H7 (cell line): Measurements from ENCODE around the gene NPY4R. TPM values are rescaled to one million over a fixed set of nuclear protein-coding genes. Genes with fewer than 3 reads are reported as not detected.
"Not testable (repeated sequence)": the region's sequence is repeated elsewhere in the genome, so short reads cannot be mapped to it uniquely, and the experiment has no call there.

ENCODE experiments used
- DNase-seq: peaks from one replicate; pipeline ENCODE4 v3.0.0; 2012
- H3K27me3 ChIP-seq: 2 replicates; pipeline ENCODE4 v1.6.0; 2011; ENCODE audit warnings: mild to moderate bottlenecking, low read length; ENCODE audit not compliant: control insufficient read depth, insufficient read depth
- H3K36me3 ChIP-seq: replicated peaks from 2 replicates; pipeline ENCODE4 v1.5.1; 2011; ENCODE audit warnings: low read length; ENCODE audit not compliant: control insufficient read depth, insufficient read depth
- H3K4me3 ChIP-seq: 2 replicates; pipeline ENCODE4 v1.5.1; 2011; ENCODE audit warnings: low read depth, mild to moderate bottlenecking, control low read depth, low read length, moderate library complexity; ENCODE audit not compliant: insufficient read depth
- total RNA-seq: library from RNA; depleted of rRNA; stranded (reverse); fragments of >200 nt; shearing (Covaris generic); gene quantifications from 2 replicates; pipeline ENCODE4 v1.2.3, GENCODE V29; 2014; rRNA removed

Gene NPY4R
- total RNA-seq, 1 experiment from 2014 or later: not detected

DNA sequence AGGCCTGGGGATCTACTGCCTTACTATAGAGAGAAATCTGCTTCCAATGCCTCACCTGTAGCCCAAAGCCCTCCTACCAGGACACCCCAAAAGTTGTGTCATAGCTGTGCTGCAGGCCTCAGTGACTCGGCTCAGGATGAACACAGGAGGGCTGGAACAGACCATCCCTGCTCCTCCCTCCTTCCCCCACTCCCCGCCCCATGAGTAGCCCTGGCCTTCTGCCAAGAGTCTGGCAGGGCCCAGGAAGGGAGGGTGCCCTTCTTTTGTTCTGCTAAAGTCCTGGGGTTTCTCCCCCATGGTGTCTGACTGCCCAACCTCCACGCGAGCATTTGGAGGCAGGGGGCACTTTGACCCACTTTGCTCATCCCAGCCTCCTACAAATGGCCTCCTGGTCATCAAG, 24.8 kb downstream of the NPY4R start:
- H3K27me3 ChIP-seq, H3K4me3 ChIP-seq, DNase-seq, H3K36me3 ChIP-seq: not testable (repeated sequence)

DNA sequence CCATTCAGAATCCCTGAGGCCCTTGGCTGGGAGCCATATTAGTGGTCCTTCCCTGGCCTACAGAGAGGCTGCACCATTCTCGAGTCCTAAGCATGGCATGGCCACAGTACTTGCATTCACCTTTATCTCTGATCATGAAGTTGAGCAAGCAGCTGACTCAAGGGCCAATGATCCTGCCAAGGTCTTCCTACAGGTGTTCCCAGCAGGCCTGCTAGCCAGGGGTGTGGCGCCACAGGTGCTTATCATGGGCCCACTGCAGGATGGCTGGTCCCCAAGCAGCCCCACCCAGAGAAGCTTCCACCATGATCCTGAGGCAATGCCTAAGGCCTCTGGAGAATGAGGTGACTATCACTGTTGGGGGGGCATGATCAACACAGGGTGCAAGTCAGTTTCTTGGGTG, 42.2 kb downstream of the NPY4R start:
- H3K27me3 ChIP-seq, H3K36me3 ChIP-seq, H3K4me3 ChIP-seq, DNase-seq: not testable (repeated sequence)

DNA sequence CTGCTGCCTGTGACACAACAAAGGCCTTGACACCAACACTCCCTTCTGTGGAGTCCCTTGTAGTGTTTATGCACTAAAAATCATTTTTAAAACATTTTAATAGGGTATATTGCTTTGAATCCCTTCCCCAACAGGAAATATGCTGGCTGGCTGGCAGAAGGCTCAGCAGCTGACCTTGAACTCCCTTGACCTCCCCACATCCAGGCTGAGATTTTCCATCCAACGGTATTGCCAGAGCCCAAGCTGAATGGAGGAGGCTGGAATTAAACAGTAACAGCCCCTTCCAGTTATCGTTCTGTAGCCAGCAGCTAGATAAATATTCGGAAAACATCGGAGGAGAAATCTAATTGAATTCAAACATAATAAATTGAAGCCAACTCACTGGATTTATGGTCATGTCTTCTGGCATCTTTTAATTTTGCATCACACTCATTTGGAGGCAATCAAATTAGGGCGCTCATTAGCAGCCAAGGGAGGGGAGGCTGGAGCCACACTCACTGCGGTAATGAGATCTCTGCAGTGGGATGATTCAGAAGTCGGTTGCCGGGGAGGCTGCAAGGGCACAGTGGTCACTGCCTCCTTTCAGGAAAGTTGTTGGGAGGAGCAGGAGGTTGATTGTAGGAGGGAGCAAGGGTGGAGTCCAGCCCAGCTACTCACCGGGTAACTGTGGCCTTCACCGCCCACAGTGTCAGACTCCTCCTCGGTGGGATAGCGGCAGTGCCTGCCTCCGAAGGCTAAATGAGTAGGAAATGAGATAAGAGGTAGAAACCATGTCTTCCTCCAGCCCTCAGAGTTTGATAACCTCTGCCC, 46.0 kb downstream of the NPY4R start:
- not testable (repeated sequence) for H3K27me3 ChIP-seq, H3K4me3 ChIP-seq, H3K36me3 ChIP-seq, DNase-seq

DNA sequence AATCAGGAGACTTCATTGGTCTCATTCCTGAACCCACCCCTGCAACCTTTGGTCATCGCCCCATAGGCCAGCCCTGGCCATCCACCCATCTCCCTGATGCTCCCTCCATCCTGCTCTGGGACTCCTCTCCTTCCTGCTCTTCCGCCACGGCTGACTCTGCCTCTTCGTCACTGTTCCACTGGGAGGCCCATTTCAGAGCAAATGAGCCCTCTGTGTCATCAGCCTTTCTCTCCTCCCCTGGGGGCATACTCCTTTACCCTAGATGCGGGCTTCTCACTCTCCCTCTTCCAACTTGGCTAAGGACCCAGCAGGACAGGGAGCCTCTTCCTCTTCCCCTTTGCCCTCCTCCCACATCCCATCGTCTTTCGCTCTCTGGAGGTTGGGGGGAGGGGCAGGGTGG, 47.5 kb downstream of the NPY4R start:
- not testable (repeated sequence) for H3K4me3 ChIP-seq, DNase-seq, H3K36me3 ChIP-seq, H3K27me3 ChIP-seq

DNA sequence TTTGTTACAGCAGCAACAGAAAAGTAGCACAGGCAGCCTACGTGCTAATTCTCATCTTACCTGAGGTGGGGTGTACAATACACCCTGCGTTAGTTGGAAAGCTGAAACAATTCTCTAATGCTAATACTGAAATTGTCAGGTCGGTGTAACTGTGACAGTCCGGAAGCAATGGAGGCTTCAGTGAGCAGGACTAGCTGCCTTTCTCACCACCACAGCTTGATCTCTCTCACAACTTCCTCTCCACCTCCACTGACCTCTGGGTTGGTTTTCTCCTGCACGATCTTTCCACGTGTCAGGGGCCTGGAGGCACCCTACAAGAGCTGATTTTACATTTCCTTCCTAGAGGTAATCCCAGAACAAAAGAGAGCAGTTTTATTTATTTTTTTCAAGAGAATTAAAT, 50.5 kb downstream of the NPY4R start:
- DNase-seq, H3K27me3 ChIP-seq, H3K4me3 ChIP-seq, H3K36me3 ChIP-seq: not testable (repeated sequence)

DNA sequence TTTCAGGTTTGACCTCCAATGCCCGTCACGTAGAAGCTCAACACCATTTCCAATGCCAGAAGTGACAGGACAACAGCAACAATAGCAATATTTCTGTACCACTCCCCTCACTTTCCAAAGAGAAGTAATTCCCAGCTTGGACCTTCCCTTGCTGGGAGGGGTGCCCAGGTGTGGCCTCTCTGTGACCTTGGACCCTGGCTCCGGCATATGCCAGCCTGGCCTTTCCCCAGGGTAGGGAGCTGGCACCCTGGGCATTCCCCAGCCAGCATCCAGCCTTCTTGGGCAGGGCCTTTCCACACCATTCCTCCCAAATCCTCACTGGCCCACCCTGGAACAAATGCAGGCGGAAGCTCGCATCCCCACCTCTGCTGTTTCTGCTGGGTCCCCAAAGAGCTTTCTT, 53.1 kb downstream of the NPY4R start:
- H3K4me3 ChIP-seq, H3K27me3 ChIP-seq, H3K36me3 ChIP-seq, DNase-seq: not testable (repeated sequence)

DNA sequence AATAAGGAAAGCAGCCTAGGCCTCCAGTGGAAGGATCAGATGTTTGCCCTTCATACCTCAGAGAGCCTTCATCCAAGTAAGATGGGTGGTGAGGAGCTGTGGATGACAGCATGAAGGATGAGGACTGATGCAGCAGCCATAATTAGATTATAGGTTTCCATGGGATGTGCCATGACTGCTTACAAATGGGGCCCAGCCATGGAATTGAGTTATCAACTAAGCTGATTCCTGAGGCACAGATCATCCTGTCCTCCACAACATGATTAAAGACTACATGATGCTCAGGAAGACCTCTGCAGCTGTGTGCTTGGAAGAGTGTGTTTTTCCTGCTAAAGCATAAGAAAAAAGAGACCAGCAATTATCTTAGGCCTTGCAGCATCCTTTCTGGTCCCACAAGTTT, 54.6 kb downstream of the NPY4R start:
- H3K27me3 ChIP-seq, DNase-seq, H3K36me3 ChIP-seq, H3K4me3 ChIP-seq: not testable (repeated sequence)

Other genes with a start within 250 kb of the NPY4R start
- gene ANTXRL, start 179.0 kb downstream of the NPY4R start, total RNA-seq: not detected in 2 replicates
- gene ANXA8L1, start 90.2 kb downstream of the NPY4R start, total RNA-seq: not detected in 2 replicates
- gene GPRIN2, start 90.7 kb upstream of the NPY4R start, total RNA-seq: 4.3 and 4.7 TPM in 2 replicates
- 0.04 TPM in 1 of 2 replicates, not detected in the other for gene SYT15, start 113.2 kb upstream of the NPY4R start, total RNA-seq